Stimulated activated CD8-positive, alpha-beta memory T cell treated with anti-CD3 and anti-CD28 coated beads, Interleukin-7, amount 100 ng/mL, for 1 hour (primary cell): ENCODE results near the gene DUSP18.
"Not testable (repeated sequence)": the region's sequence is repeated elsewhere in the genome, so short reads cannot be mapped to it uniquely, and the experiment has no call there.

Source experiments
- DNase-seq, 2 donors: peaks; one replicate each; pipeline ENCODE4 v3.0.0-alpha.2; 2020; ENCODE audit warnings: low read depth in 2 of 2

The DUSP18 gene

DNA sequence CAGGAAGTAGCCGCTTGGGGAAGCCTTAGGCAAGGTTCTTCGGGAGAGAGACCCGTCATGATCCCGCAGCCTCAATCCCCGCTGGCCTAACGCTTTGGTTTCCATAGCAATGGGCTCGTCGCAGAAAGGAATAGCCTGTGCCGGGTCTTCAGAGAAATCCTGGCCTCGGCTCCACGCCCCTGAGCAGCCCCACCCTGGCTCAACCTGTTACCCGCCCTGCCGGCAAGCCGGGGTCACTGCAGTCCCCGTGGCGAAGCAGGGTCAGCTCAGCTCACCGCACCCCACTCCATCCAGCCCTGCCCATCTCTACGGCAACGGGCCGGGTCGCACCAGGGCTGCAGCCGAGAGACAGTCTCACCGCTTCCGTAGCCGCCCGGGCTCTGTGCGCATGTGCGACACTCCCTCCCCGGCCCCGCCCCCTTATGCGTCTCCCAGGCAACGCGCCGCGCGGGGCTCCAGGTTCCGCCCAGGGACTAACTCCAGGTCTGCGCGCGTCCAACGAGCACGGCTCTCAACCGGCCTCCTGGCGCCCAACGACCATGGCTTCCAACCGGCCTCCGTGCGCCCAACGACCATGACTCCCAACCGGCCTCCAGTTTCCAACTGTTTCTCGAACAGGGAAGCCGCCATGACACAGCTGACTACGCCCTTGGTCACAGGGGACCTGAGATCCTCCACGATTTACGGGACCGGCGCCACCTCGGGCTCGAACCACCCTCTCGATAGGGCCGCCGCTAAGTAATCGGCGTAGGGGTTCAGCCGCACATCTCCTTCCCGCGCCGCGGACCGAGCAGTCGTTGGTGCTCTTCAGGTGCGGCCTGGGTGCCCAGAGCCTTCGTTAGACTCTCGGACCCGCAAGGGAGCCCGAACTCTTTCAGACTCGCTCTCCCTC, at the start of gene DUSP18:
Gene DUSP18 (minus strand): TSS at position 382 of the 892 bp plus-strand sequence. CDS start 3,872 bp downstream, outside the sequence.
- peak; percentile 94 to 95 for DNase-seq

DNA sequence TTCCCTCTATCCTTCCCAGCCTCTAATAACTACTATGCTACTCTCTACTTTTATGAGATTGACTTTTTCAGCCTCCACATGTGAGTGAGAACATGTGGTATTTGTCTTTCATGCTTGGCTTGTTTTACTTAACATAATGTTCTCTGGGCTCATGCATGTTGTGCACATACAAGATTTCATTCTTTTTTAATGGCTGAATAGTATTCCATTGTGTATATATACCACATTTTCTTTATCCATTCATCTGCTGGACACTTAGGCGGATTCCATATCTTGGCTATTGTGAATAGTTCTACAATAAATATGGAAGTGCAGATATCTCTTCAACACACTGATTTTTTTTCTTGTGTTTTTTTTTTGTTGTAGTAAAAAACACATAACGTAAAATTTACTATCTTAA, 46.4 kb upstream of the DUSP18 start:
- DNase-seq: no peak

DNA sequence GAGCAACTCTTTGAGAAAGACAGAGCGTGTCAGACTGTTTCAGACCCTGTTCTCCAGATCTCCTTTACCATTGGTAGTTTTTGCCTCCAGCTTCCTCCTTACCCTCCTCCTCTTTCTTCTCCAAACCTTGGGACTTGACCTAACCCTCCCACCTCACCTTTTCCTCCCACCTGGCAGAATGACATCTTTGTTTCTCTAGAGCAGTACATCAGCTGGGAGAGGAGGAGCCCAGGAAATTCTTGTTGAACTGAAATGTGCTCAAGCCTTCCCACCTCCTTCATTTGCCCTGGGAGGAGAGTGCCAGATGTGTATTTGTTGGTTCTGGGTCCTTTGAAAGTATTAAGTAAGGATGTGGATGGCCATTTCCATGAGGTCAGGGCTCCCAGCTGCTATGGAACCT, 44.4 kb upstream of the DUSP18 start:
- no peak for DNase-seq

DNA sequence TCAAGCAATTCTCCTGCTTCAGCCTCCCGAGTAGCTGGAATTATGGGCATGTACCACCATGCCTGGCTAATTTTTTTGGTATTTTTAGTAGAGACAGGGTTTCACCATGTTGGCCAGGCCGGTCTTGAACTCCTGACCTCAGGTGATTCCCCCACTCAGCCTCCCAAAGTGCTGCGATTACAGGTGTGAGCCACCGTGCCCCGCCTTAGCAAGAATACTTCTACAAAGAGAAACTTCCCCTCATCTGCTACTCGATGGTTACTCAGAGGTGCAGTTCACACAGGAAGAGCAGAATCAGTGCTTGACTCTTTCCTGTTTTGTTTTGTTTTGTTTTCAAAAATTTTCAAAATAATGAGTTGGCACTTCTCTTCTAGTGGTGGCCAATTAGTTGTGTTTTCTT, 42.3 kb upstream of the DUSP18 start:
- not testable (repeated sequence) for DNase-seq

DNA sequence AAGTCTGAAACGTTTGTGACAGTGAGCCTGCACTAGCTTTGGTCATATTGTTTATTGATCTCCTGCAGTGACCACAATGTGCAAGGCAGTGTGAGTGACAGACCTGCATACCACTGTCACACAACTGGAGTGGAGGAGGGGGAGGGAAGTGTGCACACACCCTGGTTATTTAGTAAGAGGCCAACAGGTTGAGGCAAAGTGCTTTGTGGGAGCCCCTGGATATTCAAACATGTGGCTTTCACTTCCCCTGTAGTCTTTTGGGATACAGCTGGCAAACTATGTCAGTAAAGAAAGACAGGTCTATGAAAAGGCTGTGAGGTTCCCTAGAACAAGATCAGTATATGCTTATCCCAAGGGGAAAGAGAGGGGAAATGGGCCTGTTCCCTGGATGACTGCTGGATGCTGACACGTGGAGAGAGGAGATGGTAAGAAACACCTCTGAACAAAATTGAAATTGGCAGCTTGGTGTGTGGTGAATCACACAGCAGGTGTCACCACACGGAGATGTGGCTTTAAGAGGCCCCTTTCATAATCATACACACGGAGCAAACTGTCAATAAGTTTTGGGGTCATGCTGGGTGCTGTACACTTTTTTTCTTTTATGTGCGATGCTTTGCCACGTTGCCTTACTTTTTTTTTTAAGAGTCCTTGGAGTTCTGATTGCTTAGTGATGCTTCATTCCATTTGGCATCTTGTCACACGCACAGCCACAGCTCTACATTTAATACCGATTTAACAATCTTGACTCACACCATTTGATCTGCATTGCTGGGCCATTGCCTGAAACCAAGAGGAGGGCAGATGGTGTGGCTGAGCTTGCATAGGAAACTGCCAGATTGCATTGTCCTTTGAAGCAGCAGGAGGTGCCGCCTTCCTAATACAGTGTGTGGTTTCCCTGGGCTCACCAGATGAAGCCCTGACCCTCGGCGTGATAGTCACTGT, 38.3 kb upstream of the DUSP18 start:
- no peak for DNase-seq

DNA sequence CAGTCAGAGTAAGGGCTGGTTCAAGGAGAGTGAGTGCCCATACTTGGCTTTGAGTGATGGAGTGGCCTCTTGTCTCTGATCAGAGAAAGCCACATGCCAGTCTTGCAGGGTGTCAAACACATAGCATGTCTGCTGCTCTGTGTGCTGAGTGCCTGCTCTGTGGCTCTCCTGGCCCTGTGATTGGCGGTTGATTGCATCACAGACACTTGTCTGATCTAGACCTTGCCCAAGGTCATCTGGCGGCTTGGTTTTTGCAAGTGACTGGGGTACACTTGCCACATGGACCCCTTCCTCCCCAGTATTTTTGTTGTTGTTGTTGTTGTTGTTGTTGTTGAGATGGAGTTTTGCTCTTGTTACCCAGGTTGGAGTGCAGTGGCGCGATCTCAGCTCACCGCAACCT, 37.3 kb upstream of the DUSP18 start:
- no peak for DNase-seq

DNA sequence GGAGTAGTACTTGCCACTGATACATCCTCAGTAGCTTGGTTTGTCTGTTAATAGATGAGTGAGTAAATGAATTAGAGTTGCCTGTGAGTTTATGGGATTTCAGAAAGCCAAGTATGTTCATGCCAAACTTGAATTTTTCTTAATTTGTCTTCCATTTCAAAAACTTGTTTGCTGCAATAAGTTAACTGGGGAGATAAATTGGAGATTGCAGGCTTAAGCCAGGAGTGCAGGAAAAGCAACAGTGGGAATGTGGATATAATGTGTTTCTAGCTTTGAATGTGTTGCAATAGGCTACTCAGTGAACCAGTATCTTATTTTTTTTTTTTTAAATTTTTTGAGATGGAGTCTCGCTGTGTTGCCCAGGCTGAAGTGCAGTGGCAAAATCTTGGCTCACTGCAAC, 35.2 kb upstream of the DUSP18 start:
- DNase-seq: no peak

DNA sequence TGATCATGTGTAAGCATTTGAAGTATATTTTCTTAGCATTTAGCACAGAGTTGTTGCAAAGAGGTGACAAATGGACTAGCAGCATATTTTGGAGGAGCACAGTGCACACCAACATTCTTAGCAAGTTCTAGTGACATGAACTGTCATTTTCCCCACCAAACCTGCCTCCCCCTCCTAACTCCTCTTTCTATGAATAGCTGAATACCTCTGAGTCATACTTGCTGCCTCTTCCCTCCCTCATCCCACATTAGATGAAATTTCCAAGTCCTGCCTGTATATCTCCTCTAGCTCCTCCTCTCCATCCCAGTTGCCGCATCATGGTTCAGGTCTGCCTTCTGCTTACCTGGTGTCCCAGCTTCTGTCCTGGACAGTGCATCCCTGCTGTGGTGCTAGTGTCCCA, 34.2 kb upstream of the DUSP18 start:
- DNase-seq: no peak

DNA sequence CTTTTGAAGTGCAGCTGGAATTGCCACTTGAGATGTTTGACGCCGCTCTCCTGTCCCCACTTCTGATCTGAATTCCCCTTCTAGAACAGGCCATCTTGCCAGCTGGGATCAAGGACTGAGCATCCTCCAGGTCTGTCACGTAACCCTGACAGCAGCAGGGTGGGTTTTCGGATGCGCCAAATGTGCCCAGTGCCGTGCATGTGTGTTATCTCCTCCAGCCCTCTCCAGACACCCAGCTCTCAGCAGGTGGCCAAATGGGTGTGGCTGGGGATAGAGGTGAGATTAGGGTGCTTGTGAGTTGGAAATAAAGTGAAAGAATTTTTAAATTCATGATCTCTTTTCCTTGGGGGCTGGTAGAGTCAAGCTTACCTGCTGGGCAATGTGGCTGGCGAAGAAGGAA, 30.3 kb upstream of the DUSP18 start:
- DNase-seq: no peak

DNA sequence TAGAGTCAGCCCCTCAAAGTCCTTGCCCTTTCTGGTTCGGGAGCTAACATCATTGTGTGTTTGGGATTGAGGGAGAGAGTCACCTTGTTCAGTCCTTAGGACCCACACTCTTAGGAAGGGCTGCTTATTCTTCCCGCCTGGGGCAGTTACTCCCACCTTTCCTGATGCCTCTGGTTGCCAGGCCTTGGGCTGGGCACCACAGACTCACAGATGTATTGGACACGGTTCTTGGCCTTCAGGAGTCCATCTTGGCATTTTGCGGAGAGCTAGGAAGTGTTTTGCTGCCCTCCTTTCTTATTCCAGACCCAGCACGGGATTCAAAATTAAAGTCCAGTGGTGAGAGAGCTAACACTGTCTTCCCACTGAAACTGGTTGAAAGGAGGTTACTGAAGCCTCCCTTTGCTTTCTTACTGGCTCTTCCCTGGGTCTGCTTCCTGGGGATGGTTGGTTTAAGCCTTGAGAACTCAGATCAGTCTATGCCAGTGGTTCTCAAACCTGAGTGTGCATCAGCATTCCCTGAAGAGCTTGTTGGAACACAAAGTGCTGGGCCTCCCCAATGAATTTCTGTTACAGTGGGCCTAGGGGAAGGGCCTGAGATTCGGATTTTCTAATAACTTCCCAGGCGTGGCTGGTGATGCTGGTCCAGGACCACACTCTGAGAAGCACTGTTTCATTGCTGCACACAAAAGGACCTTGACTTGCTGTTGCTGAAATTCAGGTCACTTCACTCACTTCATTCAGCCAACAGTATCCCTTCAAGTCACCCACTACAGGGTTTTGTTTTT, 28.4 kb upstream of the DUSP18 start:
- no peak for DNase-seq

DNA sequence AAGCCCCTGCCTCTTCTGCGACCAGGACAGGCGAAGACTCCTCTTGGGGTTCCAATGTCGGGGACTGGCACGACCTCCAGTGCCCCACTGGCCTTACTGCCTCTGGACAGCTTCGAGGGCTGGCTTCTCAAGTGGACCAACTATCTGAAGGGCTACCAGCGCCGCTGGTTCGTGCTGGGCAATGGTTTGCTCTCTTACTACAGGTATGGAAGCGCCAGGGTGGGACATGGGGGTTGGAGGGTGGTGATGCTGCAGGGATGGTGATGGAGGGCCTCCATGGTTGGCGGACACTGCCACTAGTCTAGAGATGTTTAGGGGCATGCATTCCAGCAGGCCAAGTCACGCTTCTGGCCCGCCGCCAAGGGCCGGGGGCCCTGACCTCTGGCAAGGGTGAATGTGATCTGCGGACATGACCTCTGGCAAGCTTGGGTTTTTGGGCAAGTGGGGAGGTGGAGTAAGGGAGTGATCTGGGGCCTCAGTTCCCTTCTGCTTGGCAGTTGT, 27.7 kb upstream of the DUSP18 start:
- DNase-seq: no peak

DNA sequence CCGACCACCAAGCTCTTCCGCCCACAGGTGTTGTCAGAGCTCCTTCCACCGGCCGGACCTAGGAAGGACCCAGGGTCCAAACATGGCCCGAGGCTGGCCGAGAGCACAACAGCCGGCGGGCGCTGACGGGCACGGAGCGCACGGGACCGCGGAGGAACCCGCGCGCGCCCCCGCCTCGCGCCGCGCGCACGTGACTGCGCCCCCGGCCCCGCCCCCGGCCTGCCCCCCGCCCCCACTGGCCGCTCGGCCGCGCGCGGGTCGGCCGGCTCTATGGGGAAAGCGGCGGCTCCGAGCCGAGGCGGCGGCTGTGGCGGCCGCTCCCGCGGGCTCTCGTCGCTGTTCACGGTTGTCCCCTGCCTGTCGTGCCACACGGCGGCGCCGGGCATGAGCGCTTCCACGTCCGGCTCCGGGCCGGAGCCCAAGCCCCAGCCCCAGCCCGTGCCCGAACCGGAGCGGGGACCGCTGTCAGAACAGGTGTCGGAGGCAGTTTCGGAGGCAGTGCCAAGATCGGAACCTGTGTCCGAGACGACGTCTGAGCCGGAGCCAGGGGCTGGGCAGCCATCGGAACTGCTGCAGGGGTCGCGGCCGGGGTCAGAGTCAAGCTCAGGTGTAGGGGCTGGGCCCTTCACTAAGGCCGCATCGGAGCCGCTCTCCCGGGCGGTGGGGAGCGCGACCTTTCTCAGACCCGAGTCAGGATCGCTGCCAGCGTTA, 27.1 kb upstream of the DUSP18 start, which contains the start of gene OSBP2:
Gene OSBP2 (plus strand): TSS at position 235 of the 711 bp plus-strand sequence. CDS start 36 bp downstream, at position 271.
- peak in 1 of 2 donors; percentile 5 for DNase-seq

DNA sequence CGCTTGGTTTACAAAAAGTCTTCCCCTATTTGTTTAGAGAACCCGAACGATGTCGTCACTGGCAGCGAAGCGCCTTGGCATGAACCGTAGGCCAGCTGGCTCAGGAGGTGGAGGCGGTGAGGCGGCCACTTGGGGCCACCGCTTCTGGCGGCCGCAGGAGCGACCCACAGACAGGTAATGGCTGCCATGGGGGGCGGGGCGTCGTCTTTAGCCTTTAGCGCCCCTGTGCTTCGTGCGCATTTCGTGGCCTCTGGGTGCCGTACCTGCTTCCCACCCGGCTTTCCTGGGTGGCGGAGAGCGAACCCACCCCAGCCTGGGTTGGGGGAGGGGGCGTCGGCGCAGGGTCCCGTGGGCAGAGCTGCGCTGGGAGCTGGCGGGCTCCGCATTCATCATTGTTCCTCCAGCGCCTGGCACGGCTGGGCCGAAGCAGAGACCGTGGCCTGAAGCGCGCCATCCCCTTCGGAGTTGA, 26.5 kb upstream of the DUSP18 start:
- DNase-seq: peak in 1 of 2 donors; percentile 22

DNA sequence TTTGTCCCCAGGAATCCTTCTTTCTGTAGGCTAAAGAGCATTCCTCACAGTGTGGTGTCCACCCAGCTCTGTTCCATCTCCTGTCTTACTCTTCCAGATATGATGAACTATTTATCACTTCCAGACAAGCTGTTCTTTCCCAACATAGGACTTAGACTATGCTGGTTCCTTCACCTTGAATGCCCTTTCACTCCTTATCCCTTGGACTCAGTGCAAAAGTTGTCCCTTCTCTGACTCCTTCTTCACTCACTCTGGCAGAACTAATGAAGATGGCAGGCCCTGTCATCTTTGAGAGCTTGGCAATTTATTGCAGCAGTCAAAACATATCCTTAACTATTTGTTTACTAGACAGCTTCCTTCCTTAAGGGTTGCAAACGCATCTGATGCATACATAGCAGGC, 23.5 kb upstream of the DUSP18 start:
- no peak for DNase-seq

DNA sequence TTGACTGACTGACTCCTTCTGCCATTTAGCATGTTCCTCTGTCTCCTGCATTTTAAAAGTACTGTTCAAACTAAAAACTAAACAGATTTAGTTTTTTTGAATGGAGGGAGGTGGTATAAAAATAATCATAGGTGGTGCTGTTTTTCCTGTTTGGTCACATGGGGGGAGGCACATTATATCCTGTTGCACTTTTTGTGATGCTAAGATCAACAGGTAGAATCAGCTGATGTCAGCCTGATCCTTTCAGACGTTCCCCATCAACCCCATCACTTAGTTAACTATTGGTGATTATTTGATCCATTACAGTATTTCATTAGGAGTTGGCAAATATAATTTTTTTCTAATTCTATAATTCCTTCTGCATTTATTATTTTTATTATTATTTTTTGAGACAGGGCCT, 21.9 kb upstream of the DUSP18 start:
- DNase-seq: no peak

DNA sequence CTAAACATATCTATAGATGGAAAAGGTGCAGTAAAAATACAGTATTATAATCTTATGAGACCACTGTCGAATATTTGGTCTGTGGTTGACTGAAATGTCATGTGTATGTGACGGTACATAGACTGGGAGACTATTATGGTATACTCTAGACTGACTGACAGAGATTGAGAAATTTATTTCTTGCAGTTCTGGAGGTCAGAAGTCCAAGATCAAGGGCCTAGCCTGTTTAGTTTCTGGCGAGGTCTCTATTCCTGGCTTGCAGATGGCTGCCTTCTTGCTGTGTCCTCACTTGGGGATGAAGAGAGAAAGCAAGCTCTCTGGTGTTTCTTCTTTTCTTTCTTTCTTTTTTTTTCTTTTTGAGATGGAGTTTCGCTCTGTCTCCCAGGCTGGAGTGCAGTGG, 19.7 kb upstream of the DUSP18 start:
- DNase-seq: no peak

DNA sequence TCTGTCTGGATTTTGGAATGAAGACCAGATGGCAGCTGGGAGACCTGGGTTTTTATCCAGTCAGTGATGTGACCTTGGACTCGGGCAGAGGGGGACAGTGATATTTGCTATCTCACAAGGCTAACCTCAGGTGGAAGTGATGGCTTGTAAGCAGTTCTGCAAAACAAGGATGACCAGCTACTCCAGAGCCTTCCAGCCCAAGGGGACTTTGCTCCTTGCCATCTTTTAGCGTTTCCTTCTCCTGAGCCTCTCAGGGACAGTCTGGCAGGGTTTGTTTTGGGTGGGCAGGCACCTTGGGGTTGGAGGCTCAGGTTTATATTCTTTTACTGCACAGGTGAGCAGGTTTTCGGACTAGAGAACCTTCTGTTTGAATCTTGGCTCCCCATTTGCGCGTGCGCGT, 17.5 kb upstream of the DUSP18 start:
- DNase-seq: no peak

DNA sequence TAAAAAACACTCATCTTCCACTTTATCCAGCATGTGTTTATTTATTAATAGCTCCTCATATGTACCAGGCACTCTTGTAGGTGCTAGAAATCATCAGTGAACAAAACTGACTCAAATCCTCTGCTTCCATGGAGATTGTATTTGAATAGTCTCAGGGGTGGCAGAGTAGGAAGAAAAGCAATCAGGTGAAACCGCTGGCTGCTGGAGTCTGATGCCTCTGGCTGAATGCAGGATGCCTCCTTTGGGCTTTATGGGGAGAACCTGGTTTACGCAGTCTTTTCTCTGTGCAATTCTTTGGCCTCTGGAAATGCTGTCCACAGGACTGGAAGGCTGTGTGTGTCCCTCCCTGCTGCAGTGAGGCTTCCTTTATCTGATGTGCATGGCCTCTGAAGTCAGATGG, 14.2 kb upstream of the DUSP18 start:
- DNase-seq: no peak

DNA sequence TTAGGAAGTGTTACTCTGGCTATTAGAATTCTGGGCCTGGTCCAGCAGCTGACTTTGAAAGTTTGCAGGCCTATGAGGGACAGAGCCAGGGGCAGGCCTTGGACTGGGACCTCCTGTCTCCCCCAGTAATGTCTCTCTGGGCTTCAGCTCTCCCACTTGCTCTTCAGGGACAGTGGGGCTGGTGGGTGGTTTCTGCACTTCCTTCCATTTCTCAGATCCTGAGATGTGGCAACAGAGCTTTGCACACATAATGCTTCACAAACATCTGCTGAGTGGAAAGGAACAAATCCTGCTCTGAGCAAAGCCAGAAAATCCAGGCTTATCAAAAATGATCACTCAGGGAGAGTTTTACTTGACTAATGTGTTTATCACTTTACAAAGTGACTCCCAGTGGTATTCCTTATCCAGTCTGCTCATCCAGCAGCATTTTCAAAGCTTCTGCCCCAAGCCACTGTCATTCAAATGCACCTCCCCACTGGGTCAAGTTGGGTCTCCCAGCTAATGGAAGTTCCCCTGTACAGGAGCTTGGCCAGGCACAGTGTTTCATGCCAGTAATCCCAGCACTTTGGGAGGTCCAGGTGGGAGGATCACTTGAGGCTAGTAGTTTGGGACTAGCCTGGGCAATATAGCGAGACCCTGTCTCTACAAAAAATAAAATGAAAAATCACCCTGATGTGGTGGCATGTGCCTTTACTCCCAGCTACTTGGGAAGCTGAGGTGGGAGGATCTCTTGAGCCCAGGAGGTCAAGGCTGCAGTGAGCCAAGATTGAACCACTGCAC, 13.5 kb upstream of the DUSP18 start:
- DNase-seq: no peak
